ENCODE data around the gene PAX7. TPM values are rescaled to one million over a fixed set of nuclear protein-coding genes. Genes with fewer than 3 reads are reported as not detected.

PAX7 gene
- total RNA-seq, 1 donor from 2014 or later, result not detected

GRCh38 chr1:18746981-18747380 lies 116.3 kb downstream of the PAX7 start:
- intact Hi-C loops (cut with micrococcal nuclease), result no loop called here
- no peak overlapping the region for H3K27ac Mint-ChIP-seq
- POLR2A ChIA-PET, result no interaction called here
- CTCF ChIA-PET, result no interaction called here
- ATAC-seq (ENCODE audit: low read depth), result no peak
- no peak overlapping the region for H3K4me3 Mint-ChIP-seq
- no peak for DNase-seq
- H3K9me3 Mint-ChIP-seq, result peaks cover 5% of the 10 kb centered on the region
- H3K36me3 Mint-ChIP-seq (ENCODE audit: low read depth), result no peaks in the 10 kb centered on the region
- peaks cover 8% of the 10 kb centered on the region for H3K27me3 Mint-ChIP-seq
- no peak for TF ChIP-seq CTCF (IDR thresholded peaks at IDR 0.05)
- no peaks in the 10 kb centered on the region for H3K4me1 Mint-ChIP-seq

GRCh38 chr1:18747671-18748070 lies 117.0 kb downstream of the PAX7 start:
- Mint-ChIP-seq H3K4me1 (no peaks in the 10 kb centered on the region), H3K27me3 (peaks cover 8% of the 10 kb centered on the region), H3K27ac (no peak overlapping the region), H3K4me3 (no peak overlapping the region), H3K36me3 (ENCODE audit: low read depth) (no peaks in the 10 kb centered on the region), H3K9me3 (peaks cover 5% of the 10 kb centered on the region)
- CTCF ChIA-PET, result no interaction called here
- intact Hi-C loops (cut with micrococcal nuclease), result no loop called here
- POLR2A ChIA-PET, result no interaction called here
- TF ChIP-seq CTCF (IDR thresholded peaks at IDR 0.05), result no peak
- ATAC-seq (ENCODE audit: low read depth), result no peak
- no peak for DNase-seq

GRCh38 chr1:18748435-18748834 lies 117.8 kb downstream of the PAX7 start:
- H3K9me3 Mint-ChIP-seq, result peaks cover 5% of the 10 kb centered on the region
- CTCF ChIA-PET, result no interaction called here

DNA sequence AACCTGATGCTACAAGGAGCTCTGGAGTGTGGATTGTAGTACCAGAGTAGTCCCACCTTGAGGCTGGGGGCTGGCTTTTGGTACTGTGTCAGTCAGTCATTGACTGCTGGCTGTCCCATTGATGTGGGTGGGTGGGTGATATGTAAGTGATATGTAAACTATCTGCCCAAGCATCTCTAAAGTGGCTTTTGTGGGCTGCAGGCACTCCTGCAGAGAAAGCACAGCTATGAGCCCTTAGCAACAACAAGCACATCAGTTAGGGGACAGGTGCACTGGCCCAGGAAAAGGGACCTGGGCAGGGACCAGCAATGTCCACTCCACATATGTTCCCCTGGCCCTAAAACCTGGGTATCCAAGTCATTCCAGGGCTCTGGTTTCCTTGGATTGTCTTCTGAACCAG lies 118.9 kb downstream of the PAX7 start:
- H3K4me3 Mint-ChIP-seq, result no peak overlapping the region
- POLR2A ChIA-PET, result no interaction called here
- ATAC-seq (ENCODE audit: low read depth) (no peak), DNase-seq (no peak)
- CTCF ChIA-PET, result no interaction called here
- intact Hi-C loops (cut with micrococcal nuclease), result no loop called here
- H3K36me3 Mint-ChIP-seq (ENCODE audit: low read depth), result no peaks in the 10 kb centered on the region
- no peak for TF ChIP-seq CTCF (IDR thresholded peaks at IDR 0.05)
- peaks cover 6% of the 10 kb centered on the region for H3K27me3 Mint-ChIP-seq
- H3K27ac Mint-ChIP-seq, result no peak overlapping the region
- no peaks in the 10 kb centered on the region for H3K4me1 Mint-ChIP-seq
- H3K9me3 Mint-ChIP-seq, result peaks cover 10% of the 10 kb centered on the region

More at GRCh38 chr1:18748435-18748834, 117.8 kb downstream of the PAX7 start:
- Mint-ChIP-seq H3K27me3 (peaks cover 8% of the 10 kb centered on the region), H3K4me3 (no peak overlapping the region), H3K27ac (no peak overlapping the region), H3K36me3 (ENCODE audit: low read depth) (no peaks in the 10 kb centered on the region), H3K4me1 (no peaks in the 10 kb centered on the region)
- no peak for ATAC-seq (ENCODE audit: low read depth)
- TF ChIP-seq CTCF (IDR thresholded peaks at IDR 0.05), result no peak
- POLR2A ChIA-PET, result no interaction called here
- intact Hi-C loops (cut with micrococcal nuclease), result no loop called here
- DNase-seq, result no peak

- H3K27ac Mint-ChIP-seq, result no peak overlapping the region
- ChIA-PET POLR2A (no interaction called here), CTCF (no interaction called here)
- H3K9me3 Mint-ChIP-seq, result peaks cover 10% of the 10 kb centered on the region
- H3K4me3 Mint-ChIP-seq, result no peak overlapping the region
- ATAC-seq (ENCODE audit: low read depth) (no peak), DNase-seq (no peak)
- no peaks in the 10 kb centered on the region for H3K4me1 Mint-ChIP-seq
- intact Hi-C loops (cut with micrococcal nuclease), result no loop called here
- H3K36me3 Mint-ChIP-seq (ENCODE audit: low read depth), result no peaks in the 10 kb centered on the region
- no peak for TF ChIP-seq CTCF (IDR thresholded peaks at IDR 0.05)
- H3K27me3 Mint-ChIP-seq, result peaks cover 6% of the 10 kb centered on the region
Measured at GRCh38 chr1:18750600-18750999, 120.0 kb downstream of the PAX7 start.
